Mucosa of stomach (tissue), 1 donor: ENCODE measurements around the gene TANGO6.
"Not testable (repeated sequence)": the region's sequence is repeated elsewhere in the genome, so short reads cannot be mapped to it uniquely, and the experiment has no call there.

Experiments used
- H3K27me3 ChIP-seq: one replicate; pipeline ENCODE4 v1.7.0; 2013; ENCODE audit warnings: mild to moderate bottlenecking, low read length; ENCODE audit not compliant: control insufficient read depth, insufficient read depth
- H3K36me3 ChIP-seq: one replicate; pipeline ENCODE4 v1.7.0; 2013; ENCODE audit warnings: low read length; ENCODE audit not compliant: control insufficient read depth, insufficient read depth
- H3K4me1 ChIP-seq: one replicate; pipeline ENCODE4 v1.7.0; 2013; ENCODE audit warnings: mild to moderate bottlenecking, low read length; ENCODE audit not compliant: control insufficient read depth, insufficient read depth
- H3K4me3 ChIP-seq: one replicate; pipeline ENCODE4 v1.7.0; 2013; ENCODE audit warnings: low read length
- H3K9ac ChIP-seq: one replicate; pipeline ENCODE4 v1.7.0; 2013; ENCODE audit warnings: mild to moderate bottlenecking, low read length, moderate library complexity
- H3K9me3 ChIP-seq: one replicate; pipeline ENCODE4 v1.7.0; 2013; ENCODE audit warnings: mild to moderate bottlenecking, low read length, moderate library complexity; ENCODE audit not compliant: control insufficient read depth
- donor health status: Pancreatic carcinoma.

The TANGO6 gene

GRCh38 chr16:68835970-68836369 lies 7.4 kb upstream of the TANGO6 start:
- no peak overlapping the region for H3K9ac ChIP-seq
- H3K9me3 ChIP-seq = no peaks in the 10 kb centered on the region
- no peak overlapping the region for H3K4me3 ChIP-seq
- peaks cover 7% of the 10 kb centered on the region for H3K36me3 ChIP-seq
- no peaks in the 10 kb centered on the region for H3K27me3 ChIP-seq
- H3K4me1 ChIP-seq = no peaks in the 10 kb centered on the region

- H3K9me3 ChIP-seq = no peaks in the 10 kb centered on the region
- H3K27me3 ChIP-seq = no peaks in the 10 kb centered on the region
- H3K4me1 ChIP-seq = peaks cover 5% of the 10 kb centered on the region
- H3K9ac ChIP-seq = no peak overlapping the region
- H3K4me3 ChIP-seq = no peak overlapping the region
- no peaks in the 10 kb centered on the region for H3K36me3 ChIP-seq
These were observed 3.5 kb upstream of the TANGO6 start for GRCh38 chr16:68839831-68840230.

GRCh38 chr16:68842964-68843481 lies 308 bp upstream of the TANGO6 start:
- H3K4me3 ChIP-seq = peak overlapping the region; percentile 87

GRCh38 chr16:68844211-68844564 lies 857 bp downstream of the TANGO6 start:
- H3K4me3 ChIP-seq = peak overlapping the region; percentile 87
- H3K9ac ChIP-seq = peak overlapping the region; percentile 88
- H3K4me1 ChIP-seq = peaks cover 5% of the 10 kb centered on the region
- no peaks in the 10 kb centered on the region for H3K36me3 ChIP-seq
- no peaks in the 10 kb centered on the region for H3K9me3 ChIP-seq
- no peaks in the 10 kb centered on the region for H3K27me3 ChIP-seq

More at GRCh38 chr16:68842964-68843481, 308 bp upstream of the TANGO6 start:
- not testable (repeated sequence) for H3K27me3 ChIP-seq, H3K4me1 ChIP-seq, H3K9me3 ChIP-seq, H3K36me3 ChIP-seq
- H3K9ac ChIP-seq = peak overlapping the region; percentile 88

- H3K4me3 ChIP-seq = no peak overlapping the region
- H3K9ac ChIP-seq = no peak overlapping the region
- H3K4me1 ChIP-seq = peaks cover 5% of the 10 kb centered on the region
- H3K9me3 ChIP-seq = no peaks in the 10 kb centered on the region
- H3K27me3 ChIP-seq = no peaks in the 10 kb centered on the region
- no peaks in the 10 kb centered on the region for H3K36me3 ChIP-seq
These were observed 5.5 kb downstream of the TANGO6 start for GRCh38 chr16:68848786-68849185.

GRCh38 chr16:68850481-68850880 lies 7.2 kb downstream of the TANGO6 start:
- H3K36me3 ChIP-seq = no peaks in the 10 kb centered on the region
- H3K4me1 ChIP-seq = no peaks in the 10 kb centered on the region
- H3K9ac ChIP-seq = no peak overlapping the region
- H3K9me3 ChIP-seq = no peaks in the 10 kb centered on the region
- no peak overlapping the region for H3K4me3 ChIP-seq
- no peaks in the 10 kb centered on the region for H3K27me3 ChIP-seq

GRCh38 chr16:68851601-68852000 lies 8.3 kb downstream of the TANGO6 start:
- Histone ChIP-seq H3K4me3 (no peak overlapping the region), H3K9ac (no peak overlapping the region), H3K4me1 (no peaks in the 10 kb centered on the region), H3K27me3 (no peaks in the 10 kb centered on the region), H3K36me3 (no peaks in the 10 kb centered on the region), H3K9me3 (no peaks in the 10 kb centered on the region)

- H3K36me3 ChIP-seq = peaks cover 8% of the 10 kb centered on the region
- H3K27me3 ChIP-seq = no peaks in the 10 kb centered on the region
- no peak overlapping the region for H3K4me3 ChIP-seq
- no peaks in the 10 kb centered on the region for H3K4me1 ChIP-seq
- H3K9ac ChIP-seq = no peak overlapping the region
- H3K9me3 ChIP-seq = no peaks in the 10 kb centered on the region
These were observed 14.1 kb downstream of the TANGO6 start for GRCh38 chr16:68857479-68857878.

GRCh38 chr16:68859828-68860227 lies 16.5 kb downstream of the TANGO6 start:
- Histone ChIP-seq H3K4me1 (no peaks in the 10 kb centered on the region), H3K9me3 (no peaks in the 10 kb centered on the region), H3K36me3 (peaks cover 8% of the 10 kb centered on the region), H3K9ac (no peak overlapping the region), H3K4me3 (no peak overlapping the region), H3K27me3 (no peaks in the 10 kb centered on the region)

- peaks cover 8% of the 10 kb centered on the region for H3K36me3 ChIP-seq
- H3K9ac ChIP-seq = no peak overlapping the region
These were observed 17.9 kb downstream of the TANGO6 start for GRCh38 chr16:68860978-68861892.

GRCh38 chr16:68866933-68867332 lies 23.6 kb downstream of the TANGO6 start:
- no peaks in the 10 kb centered on the region for H3K36me3 ChIP-seq
- no peak overlapping the region for H3K9ac ChIP-seq
- H3K27me3 ChIP-seq = no peaks in the 10 kb centered on the region
- no peak overlapping the region for H3K4me3 ChIP-seq
- H3K4me1 ChIP-seq = no peaks in the 10 kb centered on the region
- no peaks in the 10 kb centered on the region for H3K9me3 ChIP-seq

More at GRCh38 chr16:68860978-68861892, 17.9 kb downstream of the TANGO6 start:
- H3K9me3 ChIP-seq = no peaks in the 10 kb centered on the region
- no peaks in the 10 kb centered on the region for H3K4me1 ChIP-seq
- no peaks in the 10 kb centered on the region for H3K27me3 ChIP-seq
- H3K4me3 ChIP-seq = no peak overlapping the region

- H3K4me1 ChIP-seq = no peaks in the 10 kb centered on the region
- H3K36me3 ChIP-seq = no peaks in the 10 kb centered on the region
- no peaks in the 10 kb centered on the region for H3K9me3 ChIP-seq
- H3K27me3 ChIP-seq = no peaks in the 10 kb centered on the region
- no peak overlapping the region for H3K4me3 ChIP-seq
- no peak overlapping the region for H3K9ac ChIP-seq
These were observed 26.3 kb downstream of the TANGO6 start for GRCh38 chr16:68869492-68870088.
